ENCODE data around the gene C21orf58.
A peak's percentile ranks its signal among the peaks of the same experiment; 100 is the strongest.

Gene C21orf58

DNA sequence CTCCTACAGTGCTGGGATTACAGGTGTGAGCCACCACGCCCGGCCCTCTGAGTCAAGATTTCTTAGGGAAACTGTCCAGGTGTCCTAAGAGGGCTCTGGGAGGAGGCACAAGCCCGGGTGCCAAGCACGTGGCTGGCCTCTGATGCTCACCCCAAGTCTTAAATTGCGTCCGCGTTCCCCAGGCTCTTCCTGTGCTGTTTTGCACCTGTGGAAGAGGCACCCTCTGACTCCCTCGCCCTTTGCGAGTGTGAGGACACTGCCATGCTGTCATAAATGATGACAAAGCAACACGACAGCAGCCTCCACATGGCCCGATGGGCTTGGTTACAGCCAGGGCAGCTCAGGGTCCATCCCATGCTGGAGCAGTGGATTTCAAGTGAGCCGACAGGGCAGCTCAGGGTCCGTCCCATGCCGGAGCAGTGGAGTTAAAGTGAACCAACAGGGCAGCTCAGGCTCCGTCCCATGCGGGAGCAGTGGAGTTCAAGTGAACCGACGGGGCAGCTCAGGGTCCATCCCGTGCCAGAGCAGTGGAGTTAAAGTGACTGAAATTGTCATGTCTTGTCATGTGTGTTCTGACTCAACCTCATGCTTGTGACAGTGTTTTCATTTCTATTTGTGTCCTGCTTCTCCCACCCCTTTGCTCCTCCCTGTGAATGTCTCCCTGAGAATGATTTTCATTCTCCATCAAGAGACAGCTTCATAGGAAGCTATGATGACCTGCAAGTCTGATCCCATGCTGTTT, 34.2 kb upstream of the C21orf58 start:
- POLR2A ChIA-PET (ENCODE audit: low non-redundant PET), result no interaction called here
- TF ChIP-seq, protein P1, sequence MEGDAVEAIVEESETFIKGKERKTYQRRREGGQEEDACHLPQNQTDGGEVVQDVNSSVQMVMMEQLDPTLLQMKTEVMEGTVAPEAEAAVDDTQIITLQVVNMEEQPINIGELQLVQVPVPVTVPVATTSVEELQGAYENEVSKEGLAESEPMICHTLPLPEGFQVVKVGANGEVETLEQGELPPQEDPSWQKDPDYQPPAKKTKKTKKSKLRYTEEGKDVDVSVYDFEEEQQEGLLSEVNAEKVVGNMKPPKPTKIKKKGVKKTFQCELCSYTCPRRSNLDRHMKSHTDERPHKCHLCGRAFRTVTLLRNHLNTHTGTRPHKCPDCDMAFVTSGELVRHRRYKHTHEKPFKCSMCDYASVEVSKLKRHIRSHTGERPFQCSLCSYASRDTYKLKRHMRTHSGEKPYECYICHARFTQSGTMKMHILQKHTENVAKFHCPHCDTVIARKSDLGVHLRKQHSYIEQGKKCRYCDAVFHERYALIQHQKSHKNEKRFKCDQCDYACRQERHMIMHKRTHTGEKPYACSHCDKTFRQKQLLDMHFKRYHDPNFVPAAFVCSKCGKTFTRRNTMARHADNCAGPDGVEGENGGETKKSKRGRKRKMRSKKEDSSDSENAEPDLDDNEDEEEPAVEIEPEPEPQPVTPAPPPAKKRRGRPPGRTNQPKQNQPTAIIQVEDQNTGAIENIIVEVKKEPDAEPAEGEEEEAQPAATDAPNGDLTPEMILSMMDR (conservative IDR thresholded peaks at IDR 0.05; ENCODE audit: low read depth), result no peak
- DNase-seq (ENCODE audit: low spot score), result no peak
- CTCF ChIA-PET, result interaction anchor here (0.7 kb wide), 1 partner anchor 10 kb away, joined by 4 read pairs; no protein-coding TSS in a partner anchor
- peak overlapping the region; percentile 35 for H3K27ac ChIP-seq

DNA sequence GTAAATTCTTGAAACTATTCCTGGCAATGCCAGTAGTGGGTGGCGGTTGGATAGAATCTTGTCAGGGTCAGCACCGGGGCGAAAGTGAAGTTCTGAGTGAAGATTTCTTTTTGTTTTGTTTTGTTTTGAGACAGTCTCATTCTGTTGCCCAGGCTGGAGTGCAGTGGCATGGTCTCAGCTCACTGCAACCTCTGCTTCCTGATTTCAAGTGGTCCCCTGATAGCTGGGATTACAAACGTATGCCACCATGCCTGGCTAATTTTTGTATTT, 33.6 kb upstream of the C21orf58 start:
- H3K27ac ChIP-seq, result peak overlapping the region; percentile 35
- TF ChIP-seq, protein P1 (conservative IDR thresholded peaks at IDR 0.05; ENCODE audit: low read depth), result no peak
- no peak for DNase-seq (ENCODE audit: low spot score)
- CTCF ChIA-PET, result no interaction called here
- POLR2A ChIA-PET (ENCODE audit: low non-redundant PET), result no interaction called here

DNA sequence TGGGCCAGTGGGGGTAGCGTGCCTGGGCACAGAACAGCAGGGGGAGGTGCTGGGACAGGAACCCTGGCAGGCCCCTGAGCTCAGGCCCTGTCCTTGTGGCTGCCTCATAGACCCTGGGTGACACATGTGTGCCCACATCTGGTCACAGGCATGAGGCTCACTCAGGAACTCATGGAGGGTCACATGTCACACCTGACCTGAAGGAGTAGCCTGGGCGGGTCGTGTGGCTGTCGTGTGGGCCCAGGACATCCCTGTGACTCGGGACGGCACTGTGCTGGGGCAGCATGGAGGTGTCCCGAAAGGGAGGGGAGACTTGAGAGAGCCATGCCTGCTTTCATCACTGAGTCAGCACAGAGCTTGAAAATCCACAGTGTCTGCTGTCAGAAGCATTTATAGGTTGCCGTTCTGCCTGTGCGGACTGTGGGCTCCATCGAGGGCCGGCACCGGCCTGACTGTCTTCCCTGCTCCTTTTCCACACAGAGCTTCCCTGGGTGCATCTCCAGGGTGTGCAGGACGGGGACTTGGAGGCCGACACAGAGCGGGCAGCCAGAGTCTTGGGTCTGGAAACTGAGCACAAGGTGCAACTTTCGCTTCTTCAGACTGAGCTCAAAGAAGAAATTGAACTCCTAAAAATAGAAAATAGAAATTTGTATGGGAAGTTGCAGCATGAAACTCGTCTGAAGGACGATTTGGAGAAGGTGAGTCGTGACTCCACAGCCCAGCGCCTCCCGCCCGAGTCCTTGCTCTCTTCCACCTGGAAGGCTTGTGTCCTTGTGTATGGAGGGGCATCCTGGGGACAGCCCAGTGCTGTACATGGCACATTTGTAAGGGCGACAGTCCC, 33.0 kb upstream of the C21orf58 start:
- H3K27ac ChIP-seq, result peak overlapping the region; percentile 35
- TF ChIP-seq, protein P1 (conservative IDR thresholded peaks at IDR 0.05; ENCODE audit: low read depth), result no peak
- POLR2A ChIA-PET (ENCODE audit: low non-redundant PET), result no interaction called here
- CTCF ChIA-PET, result no interaction called here
- no peak for DNase-seq (ENCODE audit: low spot score)

DNA sequence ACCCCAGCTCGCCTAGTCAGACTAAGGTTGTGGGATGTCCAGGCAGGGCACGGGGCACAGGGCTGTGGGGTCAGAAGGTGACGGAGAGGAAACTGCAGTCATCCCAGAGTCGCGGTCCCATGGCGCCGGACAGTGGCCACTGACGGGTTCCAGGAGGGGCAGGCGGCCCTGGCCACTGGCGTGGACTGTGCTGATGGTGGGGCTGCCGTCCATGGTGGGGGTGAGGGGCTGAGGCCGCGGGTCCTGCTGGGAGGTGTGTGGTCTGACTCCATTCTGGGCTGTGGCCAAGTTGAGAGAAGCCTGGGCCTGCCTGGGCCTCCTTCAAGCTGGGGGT, 32.3 kb upstream of the C21orf58 start:
- POLR2A ChIA-PET (ENCODE audit: low non-redundant PET), result no interaction called here
- DNase-seq (ENCODE audit: low spot score), result no peak
- TF ChIP-seq, protein P1 (conservative IDR thresholded peaks at IDR 0.05; ENCODE audit: low read depth), result no peak
- CTCF ChIA-PET, result no interaction called here
- peak overlapping the region; percentile 35; the same call in 1 of the 2 replicates for H3K27ac ChIP-seq

DNA sequence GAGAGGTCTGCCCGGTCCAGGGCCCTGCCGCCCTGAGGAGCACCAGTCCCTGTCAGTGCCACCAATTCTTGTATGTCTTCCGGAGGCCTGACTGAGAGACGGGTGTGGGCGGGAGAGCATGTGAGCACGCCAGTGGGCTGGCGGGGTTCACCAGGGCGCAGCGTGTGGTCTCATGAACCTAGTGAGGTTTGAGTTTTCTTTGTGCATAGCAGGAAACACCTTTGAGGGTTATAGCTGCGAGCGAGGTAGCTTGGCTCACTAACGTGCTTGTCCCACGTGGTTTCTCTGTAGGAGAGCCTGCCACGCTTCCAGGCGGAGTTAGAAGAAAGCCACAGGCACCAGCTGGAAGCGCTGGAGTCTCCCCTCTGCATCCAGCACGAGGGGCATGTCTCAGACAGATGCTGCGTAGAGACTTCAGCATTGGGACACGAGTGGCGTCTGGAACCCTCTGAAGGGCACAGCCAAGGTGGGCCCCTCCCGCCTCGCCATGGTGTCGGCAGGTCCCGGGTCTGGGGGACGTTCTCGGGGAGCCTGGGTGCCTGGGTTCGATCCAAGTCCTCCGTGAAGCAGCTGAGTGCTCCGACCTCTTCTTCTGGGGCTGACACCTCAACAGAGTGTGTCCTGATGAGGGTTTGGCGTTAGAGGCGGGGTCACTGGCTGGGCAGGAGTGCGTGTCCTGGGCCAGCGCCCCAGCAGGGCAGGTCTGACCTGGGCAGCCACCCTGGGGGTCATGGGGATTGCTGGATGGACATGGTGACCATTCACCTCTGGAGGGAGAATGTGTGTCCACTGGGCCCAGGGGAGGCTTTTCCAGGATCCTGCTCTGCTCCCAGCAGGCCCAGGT, 31.7 kb upstream of the C21orf58 start:
- TF ChIP-seq, protein P1 (conservative IDR thresholded peaks at IDR 0.05; ENCODE audit: low read depth), result no peak
- no peak for DNase-seq (ENCODE audit: low spot score)
- CTCF ChIA-PET, result no interaction called here
- POLR2A ChIA-PET (ENCODE audit: low non-redundant PET), result no interaction called here
- H3K27ac ChIP-seq, result peak overlapping the region; percentile 35; the same call in 1 of the 2 replicates

DNA sequence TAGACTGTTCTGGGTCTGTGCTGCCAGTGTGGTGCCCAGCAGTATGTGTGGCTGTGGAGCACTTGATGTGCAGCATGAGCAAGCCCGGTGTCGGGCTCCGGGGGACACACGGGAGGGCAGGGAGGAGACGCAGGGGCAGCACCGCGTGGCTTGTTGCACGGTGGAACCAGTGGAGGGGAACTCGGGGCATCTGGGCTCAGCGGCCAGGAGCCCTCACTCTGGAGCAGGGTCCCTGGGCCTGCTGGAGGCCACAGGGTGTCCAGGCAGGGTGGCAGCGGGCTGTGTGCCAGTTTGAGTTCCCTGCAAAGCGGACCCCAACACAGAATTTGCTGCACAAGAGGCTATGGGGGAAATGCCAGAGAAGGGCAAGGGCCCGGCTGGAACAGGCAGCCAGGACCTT, 30.8 kb upstream of the C21orf58 start:
- H3K27ac ChIP-seq, result no peak overlapping the region
- DNase-seq (ENCODE audit: low spot score), result no peak
- TF ChIP-seq, protein P1 (conservative IDR thresholded peaks at IDR 0.05; ENCODE audit: low read depth), result no peak
- CTCF ChIA-PET, result no interaction called here
- POLR2A ChIA-PET (ENCODE audit: low non-redundant PET), result no interaction called here

Measured in RWPE1 (cell line).